H9 (cell line): ENCODE results near the gene ESPL1. TPM values are rescaled to one million over a fixed set of nuclear protein-coding genes. Genes with fewer than 3 reads are reported as not detected.

ENCODE experiments used
- DNase-seq: peaks from one replicate; pipeline ENCODE4 v3.0.0-alpha.2; 2017
- H2AFZ ChIP-seq: one replicate; pipeline ENCODE4 v1.6.1; 2013; ENCODE audit warnings: mild to moderate bottlenecking, low read length, control low read depth, moderate library complexity
- H2AK5ac ChIP-seq: 2 replicates; pipeline ENCODE4 v1.6.1; 2013; ENCODE audit warnings: low read length, control low read depth, mixed read lengths; ENCODE audit not compliant: insufficient read length
- H2BK120ac ChIP-seq: one replicate; pipeline ENCODE4 v1.6.1; 2013; ENCODE audit warnings: low read depth, mild to moderate bottlenecking, low read length, control low read depth, inconsistent platforms; ENCODE audit not compliant: poor library complexity, severe bottlenecking
- H2BK12ac ChIP-seq: 2 replicates; pipeline ENCODE4 v1.6.1; 2013; ENCODE audit warnings: low read length, control low read depth, mixed read lengths, low read depth; ENCODE audit not compliant: insufficient read length
- H2BK15ac ChIP-seq: 2 replicates; pipeline ENCODE4 v1.6.1; 2013; ENCODE audit warnings: low read depth, low read length, control low read depth
- H2BK20ac ChIP-seq: one replicate; pipeline ENCODE4 v1.6.1; 2013; ENCODE audit warnings: low read depth, mild to moderate bottlenecking, low read length, control low read depth, inconsistent platforms; ENCODE audit not compliant: poor library complexity, severe bottlenecking
- H2BK5ac ChIP-seq: 2 replicates; pipeline ENCODE4 v1.6.1; 2013; ENCODE audit warnings: low read length, control low read depth, mixed read lengths; ENCODE audit not compliant: insufficient read length
- H3K14ac ChIP-seq: 2 replicates; pipeline ENCODE4 v1.6.1; 2013; ENCODE audit warnings: low read length, control low read depth; ENCODE audit not compliant: insufficient read depth
- H3K18ac ChIP-seq: 2 replicates; pipeline ENCODE4 v1.6.1; 2013; ENCODE audit warnings: low read depth, mild to moderate bottlenecking, mixed read lengths, low read length, control low read depth; ENCODE audit not compliant: insufficient read length
- H3K23ac ChIP-seq: 2 replicates; pipeline ENCODE4 v1.6.1; 2013; ENCODE audit warnings: low read length, control low read depth, mixed read lengths, low read depth; ENCODE audit not compliant: insufficient read length
- H3K23me2 ChIP-seq: 2 replicates; pipeline ENCODE4 v1.6.1; 2013; ENCODE audit warnings: low read depth, mild to moderate bottlenecking, mixed read lengths, low read length, control low read depth; ENCODE audit not compliant: insufficient read length, poor library complexity, severe bottlenecking
- H3K27ac ChIP-seq: 2 replicates; pipeline ENCODE4 v1.5.1; 2013; ENCODE audit warnings: low read length, control low read depth, mixed read lengths, low read depth; ENCODE audit not compliant: insufficient read length
- H3K27me3 ChIP-seq: 2 replicates; pipeline ENCODE4 v1.6.1; 2013; ENCODE audit warnings: low read length, control low read depth, inconsistent platforms; ENCODE audit not compliant: insufficient read depth
- H3K4ac ChIP-seq: 2 replicates; pipeline ENCODE4 v1.6.1; 2013; ENCODE audit warnings: low read depth, mild to moderate bottlenecking, control low read depth, inconsistent platforms, low read length, moderate library complexity
- H3K4me1 ChIP-seq: 2 replicates; pipeline ENCODE4 v1.6.1; 2013; ENCODE audit warnings: low read length, control low read depth, inconsistent platforms; ENCODE audit not compliant: insufficient read depth
- H3K4me2 ChIP-seq: 2 replicates; pipeline ENCODE4 v1.6.1; 2013; ENCODE audit warnings: low read length, control low read depth, mixed read lengths; ENCODE audit not compliant: insufficient read length, insufficient read depth
- H3K56ac ChIP-seq: 2 replicates; pipeline ENCODE4 v1.6.1; 2013; ENCODE audit warnings: low read depth, mild to moderate bottlenecking, mixed read lengths, low read length, control low read depth; ENCODE audit not compliant: insufficient read length
- H3K79me1 ChIP-seq: 2 replicates; pipeline ENCODE4 v1.6.1; 2013; ENCODE audit warnings: low read depth, mild to moderate bottlenecking, moderate library complexity, low read length, control low read depth, inconsistent platforms; ENCODE audit not compliant: insufficient read depth, poor library complexity, severe bottlenecking
- H3K79me2 ChIP-seq: 2 replicates; pipeline ENCODE4 v1.6.1; 2013; ENCODE audit warnings: low read length, control low read depth, inconsistent platforms; ENCODE audit not compliant: insufficient read depth
- H3K9ac ChIP-seq: 2 replicates; pipeline ENCODE4 v1.6.1; 2013; ENCODE audit warnings: low read length, control low read depth, mixed read lengths; ENCODE audit not compliant: insufficient read length; ENCODE audit errors: extremely low read depth
- H3K9me3 ChIP-seq: one replicate; pipeline ENCODE4 v1.6.1; 2013; ENCODE audit warnings: low read depth, low read length, inconsistent platforms; ENCODE audit not compliant: control insufficient read depth
- H3T11ph ChIP-seq: one replicate; pipeline ENCODE4 v1.6.1; 2013; ENCODE audit warnings: mild to moderate bottlenecking, low read length, control low read depth, inconsistent platforms
- H4K20me1 ChIP-seq: one replicate; pipeline ENCODE4 v1.6.1; 2013; ENCODE audit not compliant: control insufficient read depth, insufficient read length, insufficient read depth
- H4K5ac ChIP-seq: 2 replicates; pipeline ENCODE4 v1.6.1; 2013; ENCODE audit warnings: low read depth, mild to moderate bottlenecking, mixed read lengths, low read length, control low read depth; ENCODE audit not compliant: insufficient read length
- H4K8ac ChIP-seq: replicated peaks from 2 replicates; pipeline ENCODE4 v1.6.1; 2013; ENCODE audit warnings: low read length, control low read depth, mixed read lengths, low read depth; ENCODE audit not compliant: insufficient read length
- H4K91ac ChIP-seq: 2 replicates; pipeline ENCODE4 v1.6.1; 2013; ENCODE audit warnings: low read depth, mild to moderate bottlenecking, moderate library complexity, mixed read lengths, low read length, control low read depth; ENCODE audit not compliant: insufficient read length
- H3K27ac Mint-ChIP-seq, 3 experiments: 2 replicates in 2 of 3; 3 replicates in 1 of 3; pipeline ENCODE4 v1.8.0; 2020 to 2021; ENCODE audit warnings: mixed read lengths in 3 of 3, mild to moderate bottlenecking in 1 of 3, moderate library complexity in 1 of 3
- H3K27me3 Mint-ChIP-seq: 2 replicates; pipeline ENCODE4 v1.8.0; 2021; ENCODE audit warnings: low read depth, mild to moderate bottlenecking, moderate library complexity, mixed read lengths
- H3K36me3 Mint-ChIP-seq, 3 experiments: 2 replicates in 2 of 3; 3 replicates in 1 of 3; pipeline ENCODE4 v1.8.0; 2020 to 2021; ENCODE audit warnings: low read depth in 3 of 3, mixed read lengths in 3 of 3; ENCODE audit not compliant: insufficient read depth in 1 of 3
- H3K4me1 Mint-ChIP-seq, 2 experiments: 2 replicates each; pipeline ENCODE4 v1.8.0; 2020; ENCODE audit warnings: mixed read lengths in 2 of 2
- H3K4me3 Mint-ChIP-seq, 2 experiments: 2 replicates in 1 of 2; 3 replicates in 1 of 2; pipeline ENCODE4 v1.8.0; 2020 to 2021; ENCODE audit warnings: mild to moderate bottlenecking in 2 of 2, mixed read lengths in 2 of 2, moderate library complexity in 1 of 2
- H3K9me3 Mint-ChIP-seq, 2 experiments: 2 replicates in 1 of 2; 3 replicates in 1 of 2; pipeline ENCODE4 v1.8.0; 2020; ENCODE audit warnings: mild to moderate bottlenecking in 2 of 2, mixed read lengths in 2 of 2, moderate library complexity in 1 of 2
- CTCF ChIP-seq: fragments of 200-600 bp; sonication (generic); conservative IDR thresholded peaks from 3 replicates; pipeline ENCODE4 v1.8.0; 2021; ENCODE audit warnings: antibody characterized with exemption, mild to moderate bottlenecking
- WGBS: extraction: QIAGEN DNeasy Blood & Tissue Kit; methylation state at CpG from one replicate; pipeline ENCODE4 v1.1.7; 2013; ENCODE audit warnings: missing lambda C conversion rate, low lambda C conversion rate, mixed read lengths; ENCODE audit not compliant: insufficient read length; ENCODE audit errors: extremely low coverage; 5-methylcytosine and 5-hydroxymethylcytosine counted together
- total RNA-seq: library from RNA; stranded (reverse); gene quantifications from 2 replicates; pipeline ENCODE4 v1.2.1, GENCODE V29; 2021

Gene ESPL1
- total RNA-seq, 1 experiment from 2014 or later, result 43.2 TPM

GRCh38 chr12:53222170-53222721 lies 45.9 kb upstream of the ESPL1 start:
- H2BK15ac ChIP-seq, result no peak overlapping the region
- no peak overlapping the region for H3K9ac ChIP-seq
- H3T11ph ChIP-seq, result no peak overlapping the region
- Mint-ChIP-seq H3K4me3 (peak overlapping the region; percentile 55 to 74), H3K27me3 (peaks cover 17% of the 10 kb centered on the region), H3K9me3 (no peaks in the 10 kb centered on the region), H3K36me3 (peaks cover 6 to 8% (median 8%) of the 10 kb centered on the region in 3 experiments; a peak in 6 of 7 replicates), H3K27ac (peak overlapping the region in 2 of 3 experiments; percentile 3 to 81; a peak in 4 of 7 replicates), H3K4me1 (peaks cover 69% of the 10 kb centered on the region in 2 experiments)
- H4K5ac ChIP-seq, result no peak overlapping the region
- no peak for DNase-seq
- H3K4me2 ChIP-seq, result peak overlapping the region; percentile 25
- no peaks in the 10 kb centered on the region for H3K9me3 ChIP-seq
- H4K20me1 ChIP-seq, result no peaks in the 10 kb centered on the region
- no peak overlapping the region for H2BK12ac ChIP-seq
- peaks cover 29% of the 10 kb centered on the region; the same call in 1 of the 2 replicates for H3K4me1 ChIP-seq
- no peaks in the 10 kb centered on the region for H3K79me1 ChIP-seq
- no peak overlapping the region for H4K8ac ChIP-seq
- no peak overlapping the region for H3K4ac ChIP-seq
- no CpG with 5 or more reads among the region's 5 CpGs for WGBS
- no peak overlapping the region for H3K18ac ChIP-seq
- TF ChIP-seq CTCF, result no peak
- no peak overlapping the region for H3K14ac ChIP-seq
- peaks cover 22% of the 10 kb centered on the region for H3K23me2 ChIP-seq
- H3K56ac ChIP-seq, result no peak overlapping the region
- peaks cover 3% of the 10 kb centered on the region; the same call in 1 of the 2 replicates for H3K27me3 ChIP-seq
- H2AK5ac ChIP-seq, result no peak overlapping the region
- H3K23ac ChIP-seq, result no peak overlapping the region
- no peak overlapping the region for H3K27ac ChIP-seq
- H2BK20ac ChIP-seq, result no peak overlapping the region
- H2BK5ac ChIP-seq, result no peak overlapping the region
- peaks cover 4% of the 10 kb centered on the region; the same call in 1 of the 2 replicates for H3K79me2 ChIP-seq
- H2BK120ac ChIP-seq, result no peak overlapping the region
- no peak overlapping the region for H4K91ac ChIP-seq
- H2AFZ ChIP-seq, result no peak overlapping the region
